HG03196 (cell line): ENCODE data around the gene SYT4.
"Not testable (repeated sequence)": the region's sequence is repeated elsewhere in the genome, so short reads cannot be mapped to it uniquely, and the experiment has no call there.

ENCODE experiments used
- ATAC-seq: cut with Tn5 transposase; IDR thresholded peaks from one replicate; pipeline ENCODE4 v1.9.1; 2021; ENCODE audit not compliant: unreplicated experiment

SYT4 gene

GRCh38 chr18:43277164-43277600 is at the start of gene SYT4:
TSS of gene SYT4 (minus strand) at chr18:43277490. CDS start at chr18:43277281, 209 bp downstream.
- no peak for ATAC-seq

- ATAC-seq: no peak
These were observed 44.8 kb upstream of the SYT4 start for GRCh38 chr18:43322132-43322531.

- ATAC-seq: no peak
These were observed 37.7 kb upstream of the SYT4 start for GRCh38 chr18:43314941-43315340.

- no peak for ATAC-seq
These were observed 35.6 kb upstream of the SYT4 start for GRCh38 chr18:43312891-43313290.

- ATAC-seq: no peak
These were observed 32.9 kb upstream of the SYT4 start for GRCh38 chr18:43310239-43310638.

- ATAC-seq: no peak
These were observed 26.1 kb upstream of the SYT4 start for GRCh38 chr18:43303376-43303775.

- not testable (repeated sequence) for ATAC-seq
These were observed 8.9 kb upstream of the SYT4 start for GRCh38 chr18:43286187-43286586.

GRCh38 chr18:43283299-43283698 is 6.0 kb upstream of the SYT4 start:
- no peak for ATAC-seq

GRCh38 chr18:43279015-43279744 is 1.9 kb upstream of the SYT4 start:
- ATAC-seq: no peak

GRCh38 chr18:43278355-43278754 is 1.1 kb upstream of the SYT4 start:
- ATAC-seq: no peak

- no peak for ATAC-seq
These were observed 799 bp downstream of the SYT4 start for GRCh38 chr18:43276491-43276890.

- no peak for ATAC-seq
These were observed 1.7 kb downstream of the SYT4 start for GRCh38 chr18:43275546-43275945.

GRCh38 chr18:43274526-43274925 is 2.8 kb downstream of the SYT4 start:
- no peak for ATAC-seq

GRCh38 chr18:43271593-43272432 is 5.5 kb downstream of the SYT4 start:
- peak; percentile 76 for ATAC-seq

- ATAC-seq: no peak
These were observed 9.5 kb downstream of the SYT4 start for GRCh38 chr18:43267818-43268217.

GRCh38 chr18:43265465-43265864 is 11.8 kb downstream of the SYT4 start:
- ATAC-seq: no peak

- no peak for ATAC-seq
These were observed 28.6 kb downstream of the SYT4 start for GRCh38 chr18:43248610-43249249.

GRCh38 chr18:43247944-43248343 is 29.3 kb downstream of the SYT4 start:
- ATAC-seq: no peak

- no peak for ATAC-seq
These were observed 38.9 kb downstream of the SYT4 start for GRCh38 chr18:43238429-43238828.

GRCh38 chr18:43236921-43237320 is 40.4 kb downstream of the SYT4 start:
- no peak for ATAC-seq

GRCh38 chr18:43234889-43235288 is 42.4 kb downstream of the SYT4 start:
- no peak for ATAC-seq

- ATAC-seq: no peak
These were observed 54.8 kb downstream of the SYT4 start for GRCh38 chr18:43222501-43222900.
